HG03571 (cell line): ENCODE data around the gene PRM3.
"Not testable (repeated sequence)": the region's sequence is repeated elsewhere in the genome, so short reads cannot be mapped to it uniquely, and the experiment has no call there.

ENCODE experiments used
- ATAC-seq: cut with Tn5 transposase; IDR thresholded peaks from one replicate; pipeline ENCODE4 v1.9.1; 2021; ENCODE audit not compliant: unreplicated experiment

PRM3 gene

DNA sequence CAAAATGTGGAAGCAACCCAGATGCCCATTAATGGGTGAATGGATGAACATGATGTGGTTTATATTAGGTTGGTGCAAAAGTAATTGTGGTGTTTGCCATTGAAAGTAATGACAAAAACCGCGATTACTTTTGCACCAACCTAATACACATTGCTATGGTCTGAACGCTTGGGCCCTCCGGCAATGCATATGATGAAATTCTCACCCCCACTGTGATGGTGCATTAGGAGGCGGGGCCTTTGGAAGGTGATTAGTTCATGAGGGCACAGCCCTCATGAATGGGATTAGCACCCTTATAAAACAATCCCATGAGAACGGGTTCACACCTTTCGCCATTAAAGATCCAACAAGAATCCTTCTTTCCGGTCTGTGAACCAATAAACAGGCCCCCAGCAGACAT, 33.0 kb upstream of the PRM3 start:
- no peak for ATAC-seq

DNA sequence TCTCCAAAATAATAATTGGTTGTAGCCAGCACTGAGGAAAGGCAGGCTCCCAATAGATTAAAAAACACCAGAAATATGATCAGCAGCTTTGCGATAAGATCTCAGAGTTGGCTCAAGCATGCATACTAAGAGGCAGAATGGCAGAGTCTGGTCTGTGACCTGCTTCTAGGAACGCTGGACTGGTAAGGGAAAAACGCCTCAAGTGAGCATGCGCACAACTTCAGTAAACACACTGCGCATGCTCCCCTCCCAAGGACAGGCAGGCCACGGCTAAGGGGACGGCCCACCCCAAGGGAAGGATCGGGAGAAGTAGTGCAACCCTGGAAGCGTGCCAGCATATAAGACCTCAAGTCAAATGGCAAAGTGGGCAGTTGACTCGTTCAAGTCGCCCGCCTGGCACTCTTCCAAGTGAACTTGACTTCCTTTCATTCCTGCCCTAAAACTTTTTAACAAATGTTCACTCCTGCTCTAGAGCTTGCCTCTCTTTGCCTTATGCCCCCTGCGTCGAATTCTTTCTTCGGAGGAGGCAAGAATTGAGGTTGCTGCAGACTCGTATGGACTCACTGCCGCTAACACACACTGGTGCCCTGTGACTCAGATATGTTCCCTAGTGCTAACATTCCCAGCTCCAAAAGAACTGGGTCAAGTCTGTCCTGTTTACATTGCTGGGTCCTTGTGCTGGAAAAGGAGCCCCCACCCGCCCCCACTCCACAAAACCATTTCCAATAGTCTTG, 30.1 kb upstream of the PRM3 start:
- no peak for ATAC-seq

DNA sequence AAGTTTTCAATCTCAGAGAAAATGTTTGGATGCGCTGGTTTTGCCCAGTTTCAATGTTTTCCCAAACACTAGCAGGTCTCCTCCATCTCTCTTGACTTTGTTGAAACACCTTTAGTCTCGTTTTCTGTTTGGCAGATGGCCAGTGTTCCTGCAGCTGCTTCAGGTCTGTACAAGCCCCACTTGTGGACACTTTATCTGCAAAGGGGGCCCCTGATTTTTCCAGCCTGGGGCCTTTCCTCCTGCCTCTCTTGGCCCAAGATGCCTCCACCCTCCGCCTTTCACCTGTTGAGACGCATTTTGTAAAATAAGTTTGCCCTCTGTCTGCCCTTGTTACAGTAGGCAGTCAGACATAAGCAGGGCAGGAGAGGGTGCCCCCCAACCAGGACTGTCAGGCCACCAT, 29.5 kb upstream of the PRM3 start:
- no peak for ATAC-seq

DNA sequence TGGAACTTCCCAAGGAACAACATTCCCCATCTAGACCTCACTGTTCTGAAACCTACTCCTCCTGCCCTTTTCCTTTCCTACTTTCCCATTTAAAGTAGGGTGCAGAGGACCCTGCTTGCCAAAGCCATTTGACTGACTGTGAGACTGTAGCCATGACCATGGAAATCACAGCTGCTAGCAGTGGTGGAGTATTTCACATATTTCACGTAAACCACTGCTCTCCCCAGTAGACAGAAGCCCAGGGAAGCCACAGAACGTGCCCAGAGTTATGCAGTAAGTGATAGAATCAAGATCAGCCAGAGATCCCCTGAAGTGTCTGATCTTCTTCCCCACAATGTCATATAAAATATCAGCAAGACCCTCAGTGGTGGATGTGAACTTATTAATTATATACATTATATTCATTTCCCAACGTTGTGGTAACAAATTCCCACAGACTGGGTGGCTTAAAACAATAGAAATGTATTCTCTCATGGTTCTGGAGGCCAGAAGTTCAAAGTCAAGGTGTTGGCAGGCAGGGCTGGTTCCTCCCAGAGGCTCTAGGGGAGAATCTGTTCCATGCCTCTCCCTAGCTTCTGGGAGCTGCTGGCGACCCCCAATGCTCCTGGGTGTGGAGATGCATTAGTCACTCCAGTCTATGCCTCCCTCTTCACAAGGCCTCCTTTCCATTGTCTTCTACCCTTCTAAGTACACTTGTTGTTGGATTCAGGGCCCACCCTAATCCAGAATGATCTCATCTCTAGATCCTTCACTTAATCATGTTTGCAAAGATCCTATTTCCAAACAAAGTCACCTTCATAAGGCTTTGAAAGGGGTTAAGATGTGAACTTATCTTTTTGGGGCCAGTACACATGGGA, 28.4 kb upstream of the PRM3 start:
- no peak for ATAC-seq

DNA sequence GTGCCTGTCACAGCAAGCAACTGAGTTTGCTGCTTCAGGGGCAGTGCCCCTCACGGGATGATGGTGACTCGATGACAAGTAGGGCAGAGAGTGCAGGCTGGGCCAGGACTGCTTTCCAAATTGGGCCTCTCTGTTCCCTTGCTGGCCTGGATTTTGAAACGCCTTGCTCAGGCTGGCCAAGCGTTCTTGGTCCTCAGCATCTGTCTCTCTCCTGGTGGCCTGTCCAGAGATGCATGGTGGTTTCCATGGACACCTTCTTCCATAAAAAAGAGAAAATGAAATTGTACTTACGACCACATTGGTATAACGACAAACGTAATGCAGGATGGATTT, 27.1 kb upstream of the PRM3 start:
- no peak for ATAC-seq

DNA sequence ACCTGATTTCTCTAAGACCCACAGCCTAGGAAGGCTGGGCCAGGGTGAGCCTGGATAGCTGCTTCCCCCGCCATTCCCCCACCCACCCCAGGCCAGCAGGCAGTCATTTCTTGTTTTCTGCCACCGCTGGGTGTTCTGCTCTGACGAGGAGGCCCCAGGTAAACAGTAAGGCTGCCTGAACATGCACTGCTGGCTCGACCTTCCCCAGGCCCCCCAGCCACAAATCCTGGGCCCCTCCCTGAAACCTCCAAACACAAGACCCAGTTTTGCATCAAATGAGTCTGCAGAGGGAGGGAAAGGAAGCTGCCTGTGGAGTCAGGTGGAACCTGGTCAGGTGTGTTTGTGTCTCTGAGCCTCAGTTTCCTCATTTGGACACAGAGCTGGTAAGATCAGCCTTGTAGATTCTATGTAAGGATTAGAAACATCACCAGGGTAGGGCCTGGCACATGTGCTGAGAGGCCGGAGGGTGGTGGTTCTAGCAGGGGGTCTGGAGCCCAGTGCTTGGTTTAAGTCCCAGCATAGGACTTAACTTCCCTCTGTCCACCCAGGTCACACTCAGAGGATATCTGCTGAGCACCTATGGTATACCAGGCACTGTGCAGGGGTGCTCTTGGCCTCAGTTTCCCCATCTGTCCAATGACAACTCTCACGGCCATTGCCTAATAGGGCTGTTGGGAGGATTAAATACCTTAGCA, 26.6 kb upstream of the PRM3 start:
- no peak for ATAC-seq

DNA sequence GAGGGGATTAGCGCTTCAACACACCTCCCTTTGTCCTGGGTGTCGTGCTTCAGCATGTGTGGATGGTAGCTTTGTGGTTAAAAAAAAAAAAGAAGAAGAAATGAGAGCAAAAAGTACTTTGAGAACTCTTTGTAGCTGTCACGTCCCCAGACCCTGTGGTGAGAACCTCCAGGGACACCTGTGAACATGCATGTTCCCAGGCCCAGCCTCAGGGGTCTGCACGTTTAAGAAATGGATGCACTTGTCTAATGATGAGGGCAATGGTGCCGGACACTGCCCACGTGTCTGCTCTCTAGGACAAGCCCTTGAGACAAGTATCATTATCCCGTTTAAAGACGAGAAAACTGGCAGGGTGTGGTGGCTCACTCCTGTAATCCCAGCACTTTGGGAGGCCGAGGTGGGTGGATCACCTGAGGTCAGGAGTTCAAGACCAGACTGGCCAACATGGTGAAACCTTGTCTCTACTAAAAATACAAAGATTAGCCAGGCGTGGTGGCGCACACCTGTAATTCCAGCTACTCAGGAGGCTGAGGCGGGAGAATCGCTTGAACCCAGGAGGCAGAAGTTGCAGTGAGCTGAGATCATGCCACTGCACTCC, 25.6 kb upstream of the PRM3 start:
- not testable (repeated sequence) for ATAC-seq

DNA sequence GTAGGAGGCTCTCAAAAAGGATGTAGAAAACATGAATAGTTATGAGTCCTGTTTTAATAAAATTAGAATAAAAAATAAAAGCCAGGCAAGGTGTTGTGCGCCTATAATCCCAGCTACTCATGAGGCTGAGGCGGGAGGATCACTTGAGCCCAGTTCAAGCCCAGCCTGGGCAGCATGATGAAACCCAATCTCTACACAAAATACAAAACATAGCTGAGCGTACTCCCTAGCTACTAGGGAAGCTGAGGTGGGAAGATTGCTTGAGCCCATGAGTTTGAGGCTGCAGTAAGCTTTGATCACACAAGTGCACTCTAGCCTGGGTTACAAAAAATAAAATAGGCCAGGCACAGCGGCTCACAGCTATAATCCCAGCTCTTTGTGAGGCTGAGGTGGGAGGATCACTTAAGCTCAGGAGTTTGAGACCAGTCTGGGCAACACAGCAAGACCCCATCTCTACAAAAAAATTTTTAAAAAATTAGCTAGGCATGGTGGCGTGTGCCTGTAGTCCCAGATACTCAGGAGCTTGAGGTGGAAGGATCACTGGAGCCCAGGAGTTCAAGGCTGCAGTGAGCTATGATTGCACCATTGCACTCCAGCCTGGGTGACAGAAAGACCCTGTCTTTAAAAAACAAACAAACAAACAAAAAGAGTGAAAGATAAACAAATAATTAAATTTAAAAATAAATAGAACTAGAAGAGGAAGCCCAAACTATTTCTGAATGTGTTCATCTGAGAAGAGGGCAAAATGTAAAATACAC, 24.9 kb upstream of the PRM3 start:
- no peak for ATAC-seq

DNA sequence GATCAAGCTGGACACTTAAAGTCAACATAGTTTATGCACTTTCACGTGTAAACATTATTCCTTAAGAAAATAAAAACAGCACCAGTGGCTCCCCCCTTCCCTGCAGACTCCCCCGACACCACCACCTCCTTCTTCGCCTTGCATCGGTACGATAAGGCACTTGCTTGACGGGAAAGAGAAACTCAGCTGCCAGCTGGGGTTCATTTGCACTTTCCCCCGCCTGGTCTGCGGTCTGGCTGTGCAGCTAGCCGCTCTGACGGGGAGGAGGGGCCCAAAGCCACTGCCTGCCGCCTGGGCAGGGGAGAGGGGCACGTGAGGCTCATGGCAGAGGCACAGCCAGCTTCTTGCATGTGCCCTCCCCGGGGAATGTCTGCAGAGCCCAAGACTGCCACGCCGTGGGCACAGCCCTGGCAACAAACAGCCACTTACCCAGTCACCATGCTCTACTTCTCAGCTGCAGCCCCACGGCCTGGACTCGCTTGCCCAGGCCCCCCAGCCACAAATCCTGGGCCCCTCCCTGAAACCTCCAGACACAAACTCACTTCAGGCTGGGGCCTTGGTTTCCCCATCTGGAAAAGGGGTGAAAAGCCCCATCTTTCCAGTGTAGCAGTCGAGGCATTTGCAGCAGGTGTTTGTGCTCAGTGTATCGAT, 24.2 kb upstream of the PRM3 start:
- peak; percentile 75 for ATAC-seq

DNA sequence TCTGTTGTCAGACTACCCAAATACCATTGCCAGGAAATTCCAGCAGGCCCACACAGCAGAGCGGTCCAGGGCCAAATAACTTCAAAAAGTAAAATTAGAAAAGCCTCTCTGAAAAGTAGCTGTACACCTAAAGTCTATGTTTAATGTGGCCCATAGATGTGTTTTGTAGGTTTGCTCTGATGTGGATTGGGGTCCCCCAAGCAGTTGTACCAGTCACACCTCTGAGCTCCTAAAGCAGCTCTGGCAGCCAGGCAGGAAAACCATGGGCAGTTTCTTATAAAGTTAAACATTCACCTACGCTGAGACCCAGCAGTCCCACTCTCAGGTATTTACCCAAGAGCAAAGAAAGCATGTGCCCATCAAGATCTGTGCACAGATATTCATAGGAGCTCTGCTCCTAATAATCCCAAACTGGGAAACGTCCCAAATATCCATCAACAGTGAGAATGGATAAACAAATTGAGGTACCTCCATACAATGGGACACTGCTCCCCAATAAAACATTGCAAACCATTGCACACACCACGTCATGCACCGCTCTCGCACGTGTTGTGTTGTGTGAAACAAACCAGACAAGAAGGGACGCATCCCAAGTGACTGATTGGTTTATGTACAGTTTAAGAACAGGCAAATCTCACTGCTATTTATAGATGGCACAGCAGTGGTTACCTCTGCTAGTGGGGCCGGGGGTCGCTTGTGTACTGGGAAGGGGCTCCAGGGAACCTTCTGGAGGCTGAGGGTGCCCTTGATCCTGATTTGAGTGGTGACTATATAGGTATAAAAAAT, 23.5 kb upstream of the PRM3 start:
- ATAC-seq = no peak

DNA sequence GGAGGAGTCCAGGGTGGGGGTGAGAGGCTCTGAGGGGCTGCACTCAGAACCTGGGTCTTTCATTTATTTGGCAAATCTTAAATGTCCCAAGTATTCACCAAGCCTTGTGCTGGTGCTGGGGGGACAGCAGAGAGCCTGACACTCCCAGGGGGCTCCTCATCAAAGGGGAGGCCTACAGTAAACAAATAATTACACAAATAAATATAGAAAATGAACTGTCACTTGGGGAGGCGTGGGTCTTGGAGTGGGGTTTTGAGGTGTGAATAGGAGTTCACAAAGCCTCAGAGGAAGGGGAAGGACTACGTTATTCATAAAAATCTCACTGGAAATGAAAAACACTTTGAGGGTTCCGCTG, 22.9 kb upstream of the PRM3 start:
- no peak for ATAC-seq

DNA sequence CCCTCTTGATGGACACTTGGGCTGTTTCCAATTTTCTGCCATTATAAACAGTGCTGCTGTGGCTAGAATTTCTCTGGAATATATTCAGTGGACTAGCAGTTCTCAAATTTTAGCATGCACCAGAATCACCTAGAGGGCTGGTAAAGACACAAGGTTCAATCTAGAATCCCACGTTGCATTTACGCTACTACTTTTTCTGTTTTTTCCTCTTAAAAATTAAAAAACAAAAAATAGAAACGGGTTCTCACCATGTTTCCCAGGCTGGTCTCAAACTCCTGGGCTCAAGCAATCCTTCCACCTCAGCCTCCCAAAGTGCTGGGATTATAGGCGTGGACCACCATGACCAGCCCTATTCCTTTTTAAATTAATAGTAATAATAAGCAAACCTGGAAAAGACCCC, 22.2 kb upstream of the PRM3 start:
- no peak for ATAC-seq

DNA sequence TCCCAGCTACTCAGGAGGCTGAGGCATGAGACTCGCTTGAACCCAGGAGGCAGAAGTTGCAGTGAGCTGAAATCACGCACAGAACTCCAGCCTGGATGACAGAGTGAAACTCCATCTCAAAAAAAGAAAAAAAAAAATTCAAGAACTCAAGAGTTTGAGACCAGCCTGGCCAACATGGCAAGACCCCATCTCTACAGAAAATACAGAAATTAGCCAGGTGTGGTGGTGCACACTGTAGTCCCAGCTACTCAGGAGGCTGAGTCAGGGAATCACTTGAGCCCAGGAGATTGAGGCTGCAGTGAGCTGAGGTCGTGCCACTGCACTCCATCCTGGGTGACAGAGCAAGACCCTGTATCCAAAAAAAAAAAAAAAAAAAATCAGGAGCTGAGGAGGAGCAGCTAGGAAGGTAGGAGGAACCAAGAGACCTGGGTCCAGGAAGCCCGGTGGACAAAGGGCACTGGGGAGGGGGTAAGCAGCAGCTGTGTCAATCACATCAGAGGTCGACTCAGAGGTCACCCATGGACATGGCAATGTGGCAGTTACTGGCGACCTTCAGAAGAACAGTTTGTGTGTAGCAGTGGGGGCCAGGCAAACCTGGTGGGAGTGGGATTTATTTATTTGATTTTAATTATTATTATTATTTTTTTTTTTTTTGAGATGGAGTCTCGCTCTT, 18.8 kb upstream of the PRM3 start:
- ATAC-seq = no peak

DNA sequence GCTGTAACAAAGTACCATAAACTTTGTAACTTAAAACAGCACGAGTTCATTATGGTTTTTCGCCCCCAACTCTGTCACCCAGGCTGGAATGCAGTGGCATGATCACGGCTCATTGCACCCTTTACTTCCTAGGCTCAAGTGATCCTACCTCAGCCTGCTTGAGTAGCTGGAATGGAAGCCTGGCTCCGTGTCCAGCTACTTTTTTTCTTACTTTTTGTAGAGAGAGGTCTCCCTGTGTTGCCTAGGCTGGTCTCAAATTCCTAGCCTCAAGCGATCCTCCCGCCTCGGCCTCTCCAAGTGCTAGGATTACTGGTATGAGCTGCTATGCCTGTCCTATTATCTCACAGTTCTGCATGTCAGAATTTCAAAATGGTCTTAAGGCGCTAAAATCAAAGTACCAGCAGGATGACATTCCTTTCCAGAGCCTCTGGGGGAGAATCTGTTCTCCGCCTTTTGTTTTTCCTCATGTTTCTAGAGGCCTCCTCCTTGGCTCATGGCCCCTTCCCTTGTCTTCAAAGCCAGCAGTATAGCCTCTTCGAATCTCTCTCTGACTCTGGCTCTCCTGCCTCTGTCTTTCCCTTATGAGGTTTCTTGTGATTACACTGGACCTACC, 17.8 kb upstream of the PRM3 start:
- ATAC-seq = no peak

DNA sequence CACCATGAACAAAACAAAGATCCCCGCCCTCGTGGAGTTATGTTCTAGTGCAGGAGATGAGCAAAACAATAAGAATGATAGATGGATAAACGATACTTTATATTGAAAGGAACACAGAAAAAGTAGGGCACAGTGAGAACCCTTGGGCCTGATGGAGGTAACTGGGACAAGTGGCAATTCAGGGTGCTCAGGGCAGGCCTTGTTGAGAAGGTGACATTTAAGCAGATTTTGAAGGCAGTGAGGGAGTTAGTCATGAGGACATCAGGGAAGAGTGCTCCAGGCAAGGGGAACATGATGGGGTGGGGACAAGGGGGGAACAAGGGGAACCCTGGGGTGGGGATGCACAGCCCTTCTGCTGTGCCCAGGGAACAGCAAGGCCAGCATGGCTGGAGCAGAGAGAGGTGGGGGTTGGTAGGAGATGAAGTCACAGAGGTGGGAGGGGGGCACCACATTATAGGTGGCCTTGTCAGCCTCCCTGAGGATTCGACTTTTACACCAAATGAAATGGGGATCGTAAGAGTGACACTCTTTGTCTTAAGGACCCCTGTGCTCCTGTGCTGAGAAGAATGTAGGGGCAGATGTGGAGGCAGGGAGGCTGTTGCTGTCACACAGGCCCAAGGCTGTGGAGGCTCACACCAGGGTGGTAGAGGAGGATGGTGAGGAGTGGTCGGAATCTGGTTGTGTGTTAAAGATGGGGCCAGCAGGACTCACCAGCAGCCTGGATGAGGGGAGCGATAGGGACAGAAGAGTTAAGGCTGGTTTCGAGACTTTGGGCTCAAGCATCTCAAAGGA, 16.9 kb upstream of the PRM3 start:
- no peak for ATAC-seq

DNA sequence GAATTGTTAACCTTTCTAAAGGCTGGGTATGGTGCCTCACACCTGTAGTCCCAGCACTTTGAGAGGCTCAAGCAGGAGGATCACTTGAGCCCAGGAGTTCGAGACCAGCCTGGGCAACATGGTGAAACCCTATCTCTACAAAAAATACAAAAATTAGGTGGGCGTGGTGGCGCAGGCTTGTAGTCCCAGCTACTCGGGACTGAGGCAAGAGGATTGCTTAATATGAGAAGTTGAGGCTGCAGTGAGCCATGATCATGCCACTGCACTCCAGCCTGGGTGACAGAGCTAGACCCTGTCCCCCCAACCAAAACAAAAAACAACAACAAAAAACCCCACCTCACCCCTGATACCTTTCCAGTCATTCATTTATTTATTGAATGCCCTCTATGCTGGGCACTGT, 16.3 kb upstream of the PRM3 start:
- ATAC-seq = not testable (repeated sequence)

DNA sequence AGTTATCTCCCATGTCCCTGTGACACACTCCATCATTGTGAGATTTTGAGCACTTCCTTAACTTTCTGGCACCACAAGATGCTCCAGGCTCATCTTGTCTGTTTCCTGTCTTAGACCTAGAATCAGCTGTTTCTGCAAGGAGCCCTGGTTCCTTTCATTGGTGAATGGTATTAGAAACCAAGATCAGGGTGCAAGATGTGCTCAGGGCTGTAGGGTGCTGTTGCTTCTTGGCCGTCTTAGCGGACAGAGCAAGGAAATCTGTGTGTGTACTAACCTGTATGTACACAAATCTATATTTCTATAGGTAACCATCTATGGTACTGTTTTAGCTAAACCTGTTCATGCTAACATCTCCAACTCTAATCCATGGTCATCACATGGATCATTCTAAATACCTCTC, 15.8 kb upstream of the PRM3 start:
- ATAC-seq = no peak

DNA sequence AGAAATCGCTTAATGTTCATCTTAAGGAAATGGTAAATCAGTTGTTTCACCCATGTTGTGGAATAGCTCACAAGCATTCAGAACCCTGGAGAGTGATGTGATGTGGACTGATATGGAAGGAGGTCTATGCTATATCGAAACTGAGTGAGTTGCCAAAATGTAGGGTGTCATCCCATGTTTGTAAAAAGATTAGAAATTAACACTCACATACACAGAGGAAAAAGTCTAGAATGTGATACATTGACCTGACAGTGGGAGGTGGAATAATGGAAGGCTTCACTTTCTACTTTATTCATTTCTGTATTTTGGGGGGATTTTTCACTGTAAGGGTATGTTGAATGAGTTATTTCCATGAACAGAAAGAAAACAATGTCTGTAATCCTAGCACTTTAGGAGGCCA, 12.4 kb upstream of the PRM3 start:
- no peak for ATAC-seq
